ENCODE data around the gene SGK2.

SGK2 gene

DNA sequence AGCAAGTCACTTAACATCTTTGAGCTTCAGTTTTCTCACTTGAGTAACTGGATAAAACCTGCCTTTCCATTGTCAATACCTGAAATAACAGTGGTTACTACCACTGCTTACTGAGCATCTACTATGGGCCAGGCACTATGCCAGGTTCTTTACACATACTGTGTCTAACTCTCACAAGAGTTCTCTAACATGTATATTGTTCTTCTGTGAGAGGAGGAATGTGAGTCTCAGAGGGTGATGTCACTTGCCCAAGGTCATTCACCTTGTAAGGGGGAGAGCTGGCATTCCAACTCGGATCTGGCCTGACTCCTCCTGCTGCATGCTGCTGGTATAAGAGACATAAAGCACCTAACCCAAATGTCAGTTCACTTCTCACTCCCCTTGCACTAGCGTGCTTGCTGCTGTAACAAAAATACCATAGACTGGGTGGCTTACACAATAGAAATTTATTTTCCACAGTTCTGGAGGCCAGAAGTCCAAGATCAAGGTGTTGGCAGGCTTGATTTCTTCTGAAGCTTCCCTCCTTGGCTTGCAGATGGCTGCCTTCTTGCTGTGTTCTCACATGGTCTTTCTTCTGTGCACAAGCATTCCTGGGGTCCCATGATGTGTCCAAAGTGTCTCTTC is 21.9 kb upstream of the SGK2 start:
- DNase-seq, result no peak

DNA sequence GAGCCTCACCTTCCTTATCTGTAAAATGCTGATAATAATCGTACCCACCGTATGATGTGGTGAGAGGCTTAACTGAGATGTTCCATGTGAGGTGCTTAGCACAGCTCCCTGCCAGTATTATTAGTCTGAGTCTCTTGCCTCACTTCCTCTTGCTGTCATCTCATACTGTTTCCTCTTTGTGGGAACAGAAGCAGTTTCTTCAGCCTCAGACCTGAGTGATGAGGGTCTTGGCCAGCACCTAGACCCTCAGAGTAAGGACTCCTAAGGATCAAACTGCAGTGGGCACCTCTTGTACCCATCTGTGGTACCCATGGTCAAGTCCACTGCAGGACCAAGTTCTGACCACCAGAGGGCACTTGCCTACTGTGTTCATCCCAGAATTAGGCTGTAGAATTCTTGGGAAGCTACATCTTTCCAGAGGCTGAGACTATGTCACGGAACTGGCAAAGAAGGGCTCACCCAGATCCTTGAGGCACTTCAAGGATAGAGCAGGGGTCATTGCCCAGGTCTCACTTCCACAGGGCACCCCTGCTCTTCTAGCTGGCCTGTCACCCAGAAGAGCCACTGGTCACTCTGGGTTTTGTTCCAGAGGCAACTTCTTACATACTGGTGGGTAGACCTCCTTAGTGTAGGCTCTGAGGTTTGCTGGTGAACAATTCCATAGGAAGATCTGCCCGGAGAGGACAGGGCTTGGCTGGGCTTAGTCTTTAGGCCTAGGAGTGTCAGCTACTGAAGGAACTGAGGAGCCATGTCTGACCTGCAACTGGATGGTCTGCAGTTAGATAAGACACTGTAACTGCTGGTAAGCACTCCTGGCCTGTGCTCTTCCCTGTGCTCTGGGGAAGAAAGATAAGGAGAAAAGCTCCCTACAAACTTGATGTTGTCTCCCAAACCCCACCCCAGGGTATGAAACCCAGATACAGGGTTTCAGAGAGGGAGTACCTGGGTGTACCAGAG is 20.6 kb upstream of the SGK2 start:
- peak; percentile 43 for DNase-seq

GRCh38 chr20:43538878-43539700 is 19.7 kb upstream of the SGK2 start:
- no peak for DNase-seq

GRCh38 chr20:43539975-43540672 is 18.7 kb upstream of the SGK2 start:
- no peak for DNase-seq

- no peak for DNase-seq
Observed at GRCh38 chr20:43540673-43541060, 18.2 kb upstream of the SGK2 start.

- no peak for DNase-seq
Observed at GRCh38 chr20:43541214-43541613, 17.6 kb upstream of the SGK2 start.

DNA sequence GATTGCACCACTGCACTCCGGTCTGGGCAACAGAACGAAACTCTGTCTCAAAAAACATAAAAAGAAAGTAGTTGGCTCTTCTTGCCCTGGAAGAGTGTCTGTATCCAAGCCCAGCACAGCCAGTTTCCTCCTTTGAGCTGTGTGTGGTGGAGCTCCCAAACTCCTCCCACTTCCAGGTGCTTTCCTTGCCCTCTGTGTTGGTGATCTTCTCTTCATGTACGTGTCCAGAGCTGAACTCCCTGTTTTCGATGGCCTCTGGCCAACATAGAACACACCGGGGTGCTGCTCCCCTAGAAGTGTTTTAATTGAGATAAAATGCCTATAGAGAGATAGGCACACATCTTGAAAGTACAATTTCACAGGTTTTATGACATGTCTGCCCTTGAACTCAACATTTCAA is 16.7 kb upstream of the SGK2 start:
- no peak for DNase-seq

DNA sequence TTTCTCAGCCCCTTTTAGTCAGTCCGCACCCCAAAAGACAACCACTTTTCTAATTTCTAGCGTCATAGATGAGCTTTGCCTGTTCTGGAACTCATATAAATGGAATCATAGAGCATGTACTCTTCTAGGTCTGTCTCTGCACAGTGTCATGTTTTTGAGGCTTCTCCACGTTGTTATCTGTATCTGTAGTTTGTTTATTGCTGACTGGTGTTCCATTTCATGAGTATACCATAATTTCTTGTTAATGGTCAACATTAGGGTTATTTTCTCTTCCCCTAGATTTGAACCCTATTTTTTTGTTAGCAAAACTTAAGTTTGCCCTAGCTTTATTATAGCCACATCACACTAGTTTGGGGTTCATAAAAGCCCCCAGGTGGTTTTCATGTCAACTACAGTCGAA is 16.2 kb upstream of the SGK2 start:
- no peak for DNase-seq

DNA sequence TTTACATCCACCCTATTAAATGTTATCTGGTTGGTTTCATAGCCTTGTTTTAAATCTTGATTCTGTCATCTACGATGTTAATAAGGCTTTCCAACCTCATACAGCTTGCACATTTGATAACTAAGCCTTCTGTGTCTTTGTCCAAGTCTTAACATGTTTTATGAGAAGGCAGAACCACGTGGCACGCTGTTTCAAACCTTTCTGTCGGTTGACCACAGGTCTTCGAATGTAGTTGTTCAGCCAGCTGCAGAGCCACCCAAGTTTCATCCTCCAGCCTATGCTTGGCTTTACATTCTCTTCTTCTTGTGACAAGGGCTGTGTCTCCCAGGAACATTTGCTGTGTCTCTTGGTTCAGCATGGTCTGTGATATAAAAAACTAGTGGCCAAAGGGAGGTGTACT is 15.7 kb upstream of the SGK2 start:
- DNase-seq, result no peak

DNA sequence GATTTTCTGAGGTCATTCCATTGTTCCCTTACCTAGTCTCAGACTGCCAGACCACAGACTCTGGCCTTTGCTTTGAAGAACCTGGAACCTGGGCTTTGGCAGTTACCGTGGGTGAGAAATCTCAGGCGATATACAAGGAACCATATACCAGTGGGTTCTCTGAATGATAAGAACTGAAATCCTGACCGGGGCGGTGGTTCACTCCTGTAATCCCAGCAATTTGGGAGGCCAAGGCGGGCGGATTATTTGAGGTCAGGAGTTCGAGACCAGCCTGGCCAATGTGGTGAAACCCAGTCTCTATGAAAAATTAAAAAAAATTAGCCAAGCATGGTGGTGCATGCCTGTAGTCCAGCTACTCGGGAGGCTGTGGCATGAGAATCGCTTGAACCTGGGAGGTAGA is 14.3 kb upstream of the SGK2 start:
- DNase-seq, result no peak

- DNase-seq, result no peak
Observed at GRCh38 chr20:43545837-43546578, 12.8 kb upstream of the SGK2 start.

DNA sequence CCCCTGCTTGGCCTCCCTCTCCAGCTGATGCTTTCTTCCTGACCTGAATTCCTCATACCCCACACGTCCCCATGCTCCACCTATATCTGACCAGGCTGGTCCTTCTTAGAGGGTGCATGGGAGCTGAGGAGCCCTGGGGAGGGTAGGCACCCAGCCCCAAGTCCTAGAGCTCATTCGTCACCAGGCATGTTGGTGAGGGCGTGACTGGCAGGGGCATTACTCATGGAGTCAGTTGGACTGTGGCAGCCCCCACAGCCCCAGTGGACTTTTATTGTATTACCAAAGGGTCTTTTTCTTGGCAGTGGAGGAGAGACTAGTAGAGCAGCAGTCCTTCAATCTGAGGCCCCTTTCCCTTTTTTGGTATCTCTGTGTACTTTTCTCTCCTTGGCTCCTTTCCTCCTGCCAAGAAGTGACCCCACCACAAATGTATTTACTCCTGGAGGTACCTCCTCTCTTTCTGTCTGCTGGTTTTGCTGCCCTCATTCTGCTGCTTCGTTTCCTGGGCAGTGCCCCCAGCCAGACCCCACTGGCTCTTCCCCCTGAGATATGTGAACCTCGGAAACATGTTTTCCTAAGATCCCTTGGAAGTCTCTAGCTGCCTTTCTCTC is 10.4 kb upstream of the SGK2 start:
- no peak for DNase-seq

GRCh38 chr20:43549416-43550065 is 9.3 kb upstream of the SGK2 start:
- DNase-seq, result no peak

GRCh38 chr20:43550456-43550855 is 8.4 kb upstream of the SGK2 start:
- no peak for DNase-seq

- DNase-seq, result no peak
Observed at GRCh38 chr20:43554369-43554768, 4.5 kb upstream of the SGK2 start.

- DNase-seq, result no peak
Observed at GRCh38 chr20:43559147-43559987, 540 bp downstream of the SGK2 start.

GRCh38 chr20:43560974-43561373 is 2.1 kb downstream of the SGK2 start:
- no peak for DNase-seq

DNA sequence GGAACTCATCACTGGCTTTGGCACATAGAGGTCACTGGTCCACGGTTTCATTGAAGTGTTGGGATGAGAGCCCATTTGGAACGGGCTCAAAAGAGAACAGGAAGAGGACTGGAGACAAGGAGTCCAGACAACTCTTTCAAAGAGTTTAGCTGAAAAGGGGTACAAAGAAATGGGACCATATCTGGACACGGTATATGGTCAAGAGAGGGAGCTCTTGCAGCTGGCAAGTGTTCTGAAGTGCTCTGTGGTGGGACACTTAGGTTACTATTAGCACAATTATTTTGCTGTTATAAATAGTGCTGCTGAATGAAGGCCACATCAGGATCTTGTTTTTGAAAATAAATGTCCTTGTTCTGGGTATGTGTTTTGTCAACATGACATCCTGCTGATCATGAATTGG is 4.6 kb downstream of the SGK2 start:
- DNase-seq, result no peak

DNA sequence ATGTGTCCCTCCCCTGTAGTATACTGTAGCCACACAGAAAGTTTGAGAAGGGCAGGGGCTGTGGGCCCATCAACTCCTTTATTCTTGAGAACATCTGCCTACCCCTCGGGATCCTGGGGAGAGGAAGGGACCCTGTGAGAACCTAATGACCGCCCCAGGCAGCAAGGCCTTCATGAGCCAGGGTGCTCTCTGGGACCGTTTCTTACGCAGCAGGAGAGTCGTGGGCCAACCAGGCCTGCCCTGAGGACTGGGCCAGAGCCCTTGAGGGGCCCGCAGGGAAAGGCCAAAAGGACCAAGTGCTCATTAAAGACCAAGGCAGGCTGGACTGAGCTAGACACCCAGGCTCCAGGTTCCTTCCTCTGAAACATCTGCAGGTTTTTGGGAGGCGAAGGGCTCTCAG is 5.2 kb downstream of the SGK2 start:
- no peak for DNase-seq

- DNase-seq, result no peak
Observed at GRCh38 chr20:43564455-43564854, 5.6 kb downstream of the SGK2 start.
